HUDEP-2 (cell line): ENCODE data around the gene SLC43A1.

Experiments
- DNase-seq, 76 experiments: peaks; one replicate each; lab custom pipeline; 2025; ENCODE audit not compliant: unreplicated experiment in 76 of 76; lab: John Stamatoyannopoulos, UW

The SLC43A1 gene

GRCh38 chr11:57438345-57439285, 76.9 kb downstream of the SLC43A1 start:
- DNase-seq: no peak

- DNase-seq: no peak
Measured at GRCh38 chr11:57436031-57436430, 79.5 kb downstream of the SLC43A1 start.

DNA sequence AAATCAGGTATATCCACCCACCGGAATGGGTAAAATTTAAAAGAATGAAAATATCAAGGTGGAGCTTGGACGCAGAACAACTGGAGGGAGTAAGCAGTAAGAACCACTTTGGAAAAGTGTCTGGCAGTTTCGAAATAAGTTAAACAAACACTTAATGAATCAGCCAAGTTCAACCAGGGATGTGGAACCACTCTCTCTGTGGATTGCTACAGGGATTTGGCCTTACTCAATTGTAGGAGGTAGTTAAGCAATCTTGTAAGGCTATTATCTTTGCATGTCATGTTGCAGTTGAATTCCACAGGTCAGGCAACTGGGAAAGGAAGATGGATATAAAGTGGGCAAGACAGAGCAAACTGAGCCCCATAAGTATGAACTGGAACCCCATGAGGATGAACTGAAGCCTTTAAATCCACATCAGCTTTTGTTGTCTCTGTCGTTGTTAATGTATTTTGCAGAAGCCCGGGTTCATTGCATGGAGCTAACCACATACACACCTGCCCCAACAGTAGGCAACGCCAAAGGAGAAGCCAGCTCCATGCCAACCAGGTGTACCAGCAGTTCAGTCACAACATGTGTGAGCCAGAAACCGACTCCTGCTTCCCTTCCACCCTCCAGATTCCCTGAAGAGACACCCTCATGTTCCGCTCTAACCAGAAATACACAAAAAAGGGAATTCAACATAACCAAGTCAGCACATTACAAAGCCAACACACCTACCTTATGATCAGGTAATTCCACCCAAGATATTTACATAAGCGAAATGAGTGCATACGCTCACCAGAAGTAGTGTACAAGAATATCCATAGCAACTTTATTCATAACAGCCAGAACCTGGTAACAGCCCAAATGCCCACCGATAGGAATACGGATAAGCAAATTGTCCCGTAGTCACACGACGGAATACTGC, 80.6 kb downstream of the SLC43A1 start:
- DNase-seq: no peak
